ENCODE measurements around the gene ACACB. TPM values are rescaled to one million over a fixed set of nuclear protein-coding genes. Genes with fewer than 3 reads are reported as not detected.

The ACACB gene
- total RNA-seq, 1 donor from 2014 or later: 15.4 TPM

DNA sequence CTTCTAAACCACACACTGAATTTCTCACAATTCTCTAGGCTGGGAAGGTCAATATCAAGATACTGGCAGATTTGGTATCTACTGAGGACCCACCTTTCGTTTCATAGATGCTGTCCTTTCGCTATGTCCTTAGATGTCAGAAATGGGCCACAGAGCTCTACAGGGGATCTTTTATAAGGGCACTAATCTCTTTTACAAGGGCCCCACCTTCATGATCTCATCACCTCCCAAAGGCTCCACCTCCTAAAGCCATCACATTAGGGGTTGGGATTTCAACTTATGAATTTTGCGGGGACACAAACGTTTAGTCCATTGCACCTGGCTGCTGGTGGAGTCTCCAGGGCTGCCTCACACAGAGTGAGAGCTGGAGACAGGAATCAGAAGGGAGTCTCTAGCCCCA is 79.9 kb downstream of the ACACB start:
- no peaks in the 10 kb centered on the region for H3K9me3 Mint-ChIP-seq
- H3K4me3 Mint-ChIP-seq: no peak overlapping the region
- no peak for DNase-seq (ENCODE audit: low spot score in 2 of 2, unreplicated experiment in 2 of 2)
- H3K27me3 Mint-ChIP-seq (ENCODE audit: low read depth): no peaks in the 10 kb centered on the region
- H3K4me1 Mint-ChIP-seq: peaks cover 4% of the 10 kb centered on the region
- H3K36me3 Mint-ChIP-seq: peaks cover 14% of the 10 kb centered on the region
- TF ChIP-seq, protein P1, sequence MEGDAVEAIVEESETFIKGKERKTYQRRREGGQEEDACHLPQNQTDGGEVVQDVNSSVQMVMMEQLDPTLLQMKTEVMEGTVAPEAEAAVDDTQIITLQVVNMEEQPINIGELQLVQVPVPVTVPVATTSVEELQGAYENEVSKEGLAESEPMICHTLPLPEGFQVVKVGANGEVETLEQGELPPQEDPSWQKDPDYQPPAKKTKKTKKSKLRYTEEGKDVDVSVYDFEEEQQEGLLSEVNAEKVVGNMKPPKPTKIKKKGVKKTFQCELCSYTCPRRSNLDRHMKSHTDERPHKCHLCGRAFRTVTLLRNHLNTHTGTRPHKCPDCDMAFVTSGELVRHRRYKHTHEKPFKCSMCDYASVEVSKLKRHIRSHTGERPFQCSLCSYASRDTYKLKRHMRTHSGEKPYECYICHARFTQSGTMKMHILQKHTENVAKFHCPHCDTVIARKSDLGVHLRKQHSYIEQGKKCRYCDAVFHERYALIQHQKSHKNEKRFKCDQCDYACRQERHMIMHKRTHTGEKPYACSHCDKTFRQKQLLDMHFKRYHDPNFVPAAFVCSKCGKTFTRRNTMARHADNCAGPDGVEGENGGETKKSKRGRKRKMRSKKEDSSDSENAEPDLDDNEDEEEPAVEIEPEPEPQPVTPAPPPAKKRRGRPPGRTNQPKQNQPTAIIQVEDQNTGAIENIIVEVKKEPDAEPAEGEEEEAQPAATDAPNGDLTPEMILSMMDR (IDR thresholded peaks at IDR 0.05; ENCODE audit: unreplicated experiment): no peak
- no peak overlapping the region for H3K27ac Mint-ChIP-seq

- H3K27ac Mint-ChIP-seq: no peak overlapping the region
- TF ChIP-seq, protein P1 (IDR thresholded peaks at IDR 0.05; ENCODE audit: unreplicated experiment): no peak
- DNase-seq (ENCODE audit: low spot score in 2 of 2, unreplicated experiment in 2 of 2): no peak
- H3K4me3 Mint-ChIP-seq: no peak overlapping the region
- H3K36me3 Mint-ChIP-seq: peaks cover 17% of the 10 kb centered on the region
- H3K27me3 Mint-ChIP-seq (ENCODE audit: low read depth): no peaks in the 10 kb centered on the region
- peaks cover 4% of the 10 kb centered on the region for H3K4me1 Mint-ChIP-seq
- no peaks in the 10 kb centered on the region for H3K9me3 Mint-ChIP-seq
Measured at GRCh38 chr12:109197327-109197726, 80.9 kb downstream of the ACACB start.

- Mint-ChIP-seq H3K9me3 (no peaks in the 10 kb centered on the region), H3K27me3 (ENCODE audit: low read depth) (no peaks in the 10 kb centered on the region), H3K4me1 (peaks cover 4% of the 10 kb centered on the region), H3K4me3 (no peak overlapping the region), H3K36me3 (peaks cover 27% of the 10 kb centered on the region), H3K27ac (no peak overlapping the region)
- TF ChIP-seq, protein P1 (IDR thresholded peaks at IDR 0.05; ENCODE audit: unreplicated experiment): no peak
- no peak for DNase-seq (ENCODE audit: low spot score in 2 of 2, unreplicated experiment in 2 of 2)
Measured at GRCh38 chr12:109199324-109199723, 82.9 kb downstream of the ACACB start.

DNA sequence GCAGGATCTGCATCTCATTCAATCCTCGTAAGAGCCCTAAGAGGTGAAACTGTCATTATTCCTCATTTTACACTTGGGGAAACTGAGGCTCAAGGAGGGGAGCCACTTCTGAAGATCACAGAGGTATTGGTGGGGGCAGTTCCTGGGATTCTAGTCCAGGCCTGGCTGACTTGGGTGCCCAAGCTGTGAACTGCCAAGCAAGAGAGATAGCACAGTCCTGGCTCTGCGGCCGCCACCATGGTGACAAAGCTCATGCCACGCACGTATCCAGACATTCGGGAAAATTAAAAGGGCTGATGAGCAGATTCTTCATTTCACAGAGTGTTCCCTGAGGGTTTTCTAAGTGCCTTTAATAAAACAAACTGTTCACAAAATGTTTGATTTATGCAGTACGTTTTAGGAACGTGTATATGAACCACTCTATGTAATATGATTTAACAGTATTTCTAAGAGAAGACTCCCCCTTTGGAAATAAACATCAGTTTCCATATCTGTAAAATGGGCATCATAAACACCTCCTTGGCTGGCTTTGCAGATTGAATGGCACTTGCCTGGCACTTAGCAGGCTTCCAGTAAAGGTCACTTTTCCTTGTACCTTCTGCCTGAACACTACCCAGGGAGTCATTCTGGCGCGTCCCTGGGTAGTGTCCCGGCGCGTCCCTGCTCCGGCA is 84.6 kb downstream of the ACACB start:
- DNase-seq (ENCODE audit: low spot score in 2 of 2, unreplicated experiment in 2 of 2): no peak
- H3K9me3 Mint-ChIP-seq: no peaks in the 10 kb centered on the region
- peaks cover 4% of the 10 kb centered on the region for H3K4me1 Mint-ChIP-seq
- H3K36me3 Mint-ChIP-seq: peaks cover 23% of the 10 kb centered on the region
- TF ChIP-seq, protein P1 (IDR thresholded peaks at IDR 0.05; ENCODE audit: unreplicated experiment): no peak
- no peak overlapping the region for H3K27ac Mint-ChIP-seq
- H3K27me3 Mint-ChIP-seq (ENCODE audit: low read depth): no peaks in the 10 kb centered on the region
- H3K4me3 Mint-ChIP-seq: no peak overlapping the region

DNA sequence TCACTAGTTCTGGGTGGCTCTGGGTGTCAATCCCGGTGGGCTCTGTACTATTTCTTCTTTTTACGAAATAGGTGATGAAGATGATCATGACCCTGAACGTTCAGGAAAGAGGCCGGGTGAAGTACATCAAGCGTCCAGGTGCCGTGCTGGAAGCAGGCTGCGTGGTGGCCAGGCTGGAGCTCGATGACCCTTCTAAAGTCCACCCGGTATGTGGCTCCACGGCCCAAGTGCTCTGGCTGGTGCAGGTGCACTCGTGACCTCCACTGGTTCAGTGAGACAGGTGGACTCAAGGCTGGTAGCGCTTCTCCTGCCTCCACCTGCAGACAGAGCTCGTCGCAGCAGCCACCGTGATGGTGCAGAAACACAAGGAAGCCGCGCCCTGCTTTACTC is 85.1 kb downstream of the ACACB start:
- Mint-ChIP-seq H3K4me3 (no peak overlapping the region), H3K9me3 (no peaks in the 10 kb centered on the region), H3K4me1 (peaks cover 4% of the 10 kb centered on the region), H3K27ac (no peak overlapping the region), H3K27me3 (ENCODE audit: low read depth) (no peaks in the 10 kb centered on the region), H3K36me3 (peaks cover 18% of the 10 kb centered on the region)
- no peak for DNase-seq (ENCODE audit: low spot score in 2 of 2, unreplicated experiment in 2 of 2)
- TF ChIP-seq, protein P1 (IDR thresholded peaks at IDR 0.05; ENCODE audit: unreplicated experiment): no peak

All from mesothelial cell of epicardium (in vitro differentiated cells).